ENCODE results near the gene NTMT1. TPM values are rescaled to one million over a fixed set of nuclear protein-coding genes. Genes with fewer than 3 reads are reported as not detected.

NTMT1 gene
- total and polyA plus RNA-seq, 10 of the 15 experiments (the other 5 are each of a cell fraction or from before 2014, with no cell fraction given) = 12.8 to 85.4 (median 39.3) TPM

DNA sequence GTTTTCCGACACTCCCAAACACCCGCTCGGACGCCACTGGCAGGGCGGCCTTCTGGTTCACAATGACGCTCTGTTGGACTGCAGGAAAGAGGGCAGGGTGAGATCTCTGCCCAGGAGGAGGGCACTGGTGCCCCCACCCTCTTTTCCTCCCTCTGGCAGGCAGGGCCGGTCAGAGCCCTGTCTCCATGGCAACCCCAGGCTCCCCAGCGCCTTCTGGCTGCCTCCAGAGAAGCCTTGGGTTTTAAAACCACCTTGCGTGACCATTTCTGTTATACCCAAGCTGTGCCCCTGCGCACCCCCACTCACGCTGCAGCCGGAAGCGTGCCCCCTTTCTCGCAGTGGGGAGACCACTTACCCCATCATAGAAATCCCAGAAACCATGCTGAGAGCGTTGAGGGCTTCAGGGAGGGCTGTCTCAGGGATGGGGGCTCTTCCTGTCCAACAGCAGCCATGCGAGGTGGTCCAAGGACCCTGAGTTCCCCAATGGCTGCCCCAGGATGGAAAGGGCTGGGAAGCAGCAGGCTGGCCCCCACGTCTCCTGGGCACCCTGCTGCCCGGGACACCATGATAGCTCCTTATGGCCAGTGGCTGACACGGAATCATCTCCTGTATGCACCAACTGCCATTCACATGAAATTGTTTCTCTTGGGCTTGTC is 12.3 kb upstream of the NTMT1 start:
- in situ Hi-C loops (cut with MboI) = loop anchor here (5.0 kb wide), 2 partner anchors 441 to 481 kb away; no protein-coding TSS in a partner anchor
- TF ChIP-seq WRNIP1 (IDR thresholded peaks at IDR 0.05; ENCODE audit: borderline replicate concordance, low read depth, low read length) = no peak
- TF ChIP-seq NFYB (IDR thresholded peaks at IDR 0.05; ENCODE audit: insufficient read depth, low read depth, low read length) = no peak
- TF ChIP-seq PAX8 (IDR thresholded peaks at IDR 0.05) = no peak
- TF ChIP-seq HDGF (IDR thresholded peaks at IDR 0.05) = no peak
- no peak for TF ChIP-seq SIN3A (IDR thresholded peaks at IDR 0.05; ENCODE audit: low read depth, low read length)
- TF ChIP-seq, protein P1, sequence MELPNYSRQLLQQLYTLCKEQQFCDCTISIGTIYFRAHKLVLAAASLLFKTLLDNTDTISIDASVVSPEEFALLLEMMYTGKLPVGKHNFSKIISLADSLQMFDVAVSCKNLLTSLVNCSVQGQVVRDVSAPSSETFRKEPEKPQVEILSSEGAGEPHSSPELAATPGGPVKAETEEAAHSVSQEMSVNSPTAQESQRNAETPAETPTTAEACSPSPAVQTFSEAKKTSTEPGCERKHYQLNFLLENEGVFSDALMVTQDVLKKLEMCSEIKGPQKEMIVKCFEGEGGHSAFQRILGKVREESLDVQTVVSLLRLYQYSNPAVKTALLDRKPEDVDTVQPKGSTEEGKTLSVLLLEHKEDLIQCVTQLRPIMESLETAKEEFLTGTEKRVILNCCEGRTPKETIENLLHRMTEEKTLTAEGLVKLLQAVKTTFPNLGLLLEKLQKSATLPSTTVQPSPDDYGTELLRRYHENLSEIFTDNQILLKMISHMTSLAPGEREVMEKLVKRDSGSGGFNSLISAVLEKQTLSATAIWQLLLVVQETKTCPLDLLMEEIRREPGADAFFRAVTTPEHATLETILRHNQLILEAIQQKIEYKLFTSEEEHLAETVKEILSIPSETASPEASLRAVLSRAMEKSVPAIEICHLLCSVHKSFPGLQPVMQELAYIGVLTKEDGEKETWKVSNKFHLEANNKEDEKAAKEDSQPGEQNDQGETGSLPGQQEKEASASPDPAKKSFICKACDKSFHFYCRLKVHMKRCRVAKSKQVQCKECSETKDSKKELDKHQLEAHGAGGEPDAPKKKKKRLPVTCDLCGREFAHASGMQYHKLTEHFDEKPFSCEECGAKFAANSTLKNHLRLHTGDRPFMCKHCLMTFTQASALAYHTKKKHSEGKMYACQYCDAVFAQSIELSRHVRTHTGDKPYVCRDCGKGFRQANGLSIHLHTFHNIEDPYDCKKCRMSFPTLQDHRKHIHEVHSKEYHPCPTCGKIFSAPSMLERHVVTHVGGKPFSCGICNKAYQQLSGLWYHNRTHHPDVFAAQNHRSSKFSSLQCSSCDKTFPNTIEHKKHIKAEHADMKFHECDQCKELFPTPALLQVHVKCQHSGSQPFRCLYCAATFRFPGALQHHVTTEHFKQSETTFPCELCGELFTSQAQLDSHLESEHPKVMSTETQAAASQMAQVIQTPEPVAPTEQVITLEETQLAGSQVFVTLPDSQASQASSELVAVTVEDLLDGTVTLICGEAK (IDR thresholded peaks at IDR 0.05; ENCODE audit: borderline replicate concordance) = no peak
- TF ChIP-seq, protein P2, sequence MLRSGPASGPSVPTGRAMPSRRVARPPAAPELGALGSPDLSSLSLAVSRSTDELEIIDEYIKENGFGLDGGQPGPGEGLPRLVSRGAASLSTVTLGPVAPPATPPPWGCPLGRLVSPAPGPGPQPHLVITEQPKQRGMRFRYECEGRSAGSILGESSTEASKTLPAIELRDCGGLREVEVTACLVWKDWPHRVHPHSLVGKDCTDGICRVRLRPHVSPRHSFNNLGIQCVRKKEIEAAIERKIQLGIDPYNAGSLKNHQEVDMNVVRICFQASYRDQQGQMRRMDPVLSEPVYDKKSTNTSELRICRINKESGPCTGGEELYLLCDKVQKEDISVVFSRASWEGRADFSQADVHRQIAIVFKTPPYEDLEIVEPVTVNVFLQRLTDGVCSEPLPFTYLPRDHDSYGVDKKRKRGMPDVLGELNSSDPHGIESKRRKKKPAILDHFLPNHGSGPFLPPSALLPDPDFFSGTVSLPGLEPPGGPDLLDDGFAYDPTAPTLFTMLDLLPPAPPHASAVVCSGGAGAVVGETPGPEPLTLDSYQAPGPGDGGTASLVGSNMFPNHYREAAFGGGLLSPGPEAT (IDR thresholded peaks at IDR 0.05; ENCODE audit: low read depth) = no peak
- no peak for TF ChIP-seq SUPT20H (IDR thresholded peaks at IDR 0.05; ENCODE audit: borderline replicate concordance, control insufficient read depth, low read depth, low read length)
- no peak for TF ChIP-seq RFX5 (IDR thresholded peaks at IDR 0.05; ENCODE audit: low read depth, low read length)
- TF ChIP-seq RB1 (IDR thresholded peaks at IDR 0.05; ENCODE audit: borderline replicate concordance) = no peak
- TF ChIP-seq, protein P3, sequence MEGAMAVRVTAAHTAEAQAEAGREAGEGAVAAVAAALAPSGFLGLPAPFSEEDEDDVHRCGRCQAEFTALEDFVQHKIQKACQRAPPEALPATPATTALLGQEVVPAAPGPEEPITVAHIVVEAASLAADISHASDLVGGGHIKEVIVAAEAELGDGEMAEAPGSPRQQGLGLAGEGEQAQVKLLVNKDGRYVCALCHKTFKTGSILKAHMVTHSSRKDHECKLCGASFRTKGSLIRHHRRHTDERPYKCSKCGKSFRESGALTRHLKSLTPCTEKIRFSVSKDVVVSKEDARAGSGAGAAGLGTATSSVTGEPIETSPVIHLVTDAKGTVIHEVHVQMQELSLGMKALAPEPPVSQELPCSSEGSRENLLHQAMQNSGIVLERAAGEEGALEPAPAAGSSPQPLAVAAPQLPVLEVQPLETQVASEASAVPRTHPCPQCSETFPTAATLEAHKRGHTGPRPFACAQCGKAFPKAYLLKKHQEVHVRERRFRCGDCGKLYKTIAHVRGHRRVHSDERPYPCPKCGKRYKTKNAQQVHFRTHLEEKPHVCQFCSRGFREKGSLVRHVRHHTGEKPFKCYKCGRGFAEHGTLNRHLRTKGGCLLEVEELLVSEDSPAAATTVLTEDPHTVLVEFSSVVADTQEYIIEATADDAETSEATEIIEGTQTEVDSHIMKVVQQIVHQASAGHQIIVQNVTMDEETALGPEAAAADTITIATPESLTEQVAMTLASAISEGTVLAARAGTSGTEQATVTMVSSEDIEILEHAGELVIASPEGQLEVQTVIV (IDR thresholded peaks at IDR 0.05; ENCODE audit: borderline replicate concordance, partially characterized antibody) = no peak

More for the DNA sequence above, 12.3 kb upstream of the NTMT1 start:
- no TSS peak for BruUV-seq (replicated peaks)
- Histone ChIP-seq H3K27ac (ENCODE audit: control insufficient read depth, insufficient read depth) (no peak overlapping the region), H3K79me2 (ENCODE audit: control insufficient read depth, insufficient read depth, low read length) (no peaks in the 10 kb centered on the region), H3K9ac (ENCODE audit: control insufficient read depth, insufficient read depth, low read length) (no peak overlapping the region), H3K9me3 (replicated peaks; ENCODE audit: control insufficient read depth, insufficient read depth, low read length) (no peaks in the 10 kb centered on the region), H3K4me3 (no peak overlapping the region), H4K20me1 (ENCODE audit: control insufficient read depth, insufficient read depth) (no peaks in the 10 kb centered on the region; the same call in 1 of the 2 replicates), H3K4me1 (ENCODE audit: control insufficient read depth, insufficient read depth, low read length) (peaks cover 8% of the 10 kb centered on the region), H3K27me3 (replicated peaks in 1 of 2; ENCODE audit: control insufficient read depth in 2 of 2, insufficient read depth in 2 of 2, low read length in 1 of 2) (no peaks in the 10 kb centered on the region), H3K4me2 (ENCODE audit: control insufficient read depth, insufficient read depth) (no peak overlapping the region), H2AFZ (ENCODE audit: control insufficient read depth, low read depth, low read length) (no peak overlapping the region), H3K36me3 (ENCODE audit: control insufficient read depth in 2 of 2, insufficient read depth in 2 of 2, low read length in 1 of 2) (no peaks in the 10 kb centered on the region)
- ChIA-PET SMC1A (ENCODE audit: uncharacterized antibody, unreplicated experiment) (interaction anchor here (1.0 kb wide), 2 partner anchors 474 to 482 kb away, joined by 3 read pairs; no protein-coding TSS in a partner anchor), POLR2A (no interaction called here), RAD21 (ENCODE audit: unreplicated experiment) (interaction anchor here (0.9 to 1.8 kb wide), 2 partner anchors 440 to 498 kb away, joined by 3 to 7 read pairs; no protein-coding TSS in a partner anchor), CTCF (interaction anchor here (0.7 to 4.3 kb wide), 6 partner anchors 10 to 751 kb away, joined by 3 to 27 read pairs (median 3); no protein-coding TSS in a partner anchor)
- FAIRE-seq = no peak
- DNase-seq (ENCODE audit: low read depth, low spot score) = no peak
- intact Hi-C loops (cut with micrococcal nuclease; ENCODE audit: unreplicated experiment) = loop anchor here (10.0 kb wide), 1 partner anchor 439 kb away; the partner anchor contains the start of gene IER5L
- WGBS (ENCODE audit: insufficient coverage, insufficient replicate concordance, low lambda C conversion rate, missing lambda C conversion rate) = 37% methylated on average over 19 of the region's 19 CpGs
- no peak for ATAC-seq

Measured in GM12878 (cell line).